Type B pancreatic cell (in vitro differentiated cells): Measurements from ENCODE around the gene OSMR. TPM values are rescaled to one million over a fixed set of nuclear protein-coding genes. Genes with fewer than 3 reads are reported as not detected.

Source experiments
- DNase-seq: peaks from one replicate; pipeline ENCODE4 v3.0.0; 2021; ENCODE audit warnings: mixed read lengths; ENCODE audit not compliant: unreplicated experiment; ENCODE audit errors: extremely low spot score
- H3K27ac Mint-ChIP-seq: 2 replicates; pipeline ENCODE4 v1.8.0; 2021; ENCODE audit warnings: mild to moderate bottlenecking, mixed read lengths
- H3K27me3 Mint-ChIP-seq: 2 replicates; pipeline ENCODE4 v1.8.0; 2021; ENCODE audit warnings: mixed read lengths
- H3K36me3 Mint-ChIP-seq: 2 replicates; pipeline ENCODE4 v1.8.0; 2021; ENCODE audit warnings: mixed read lengths
- H3K4me1 Mint-ChIP-seq: one replicate; pipeline ENCODE4 v1.8.0; 2021; ENCODE audit warnings: mixed read lengths; ENCODE audit not compliant: unreplicated experiment
- H3K4me3 Mint-ChIP-seq: 2 replicates; pipeline ENCODE4 v1.8.0; 2021; ENCODE audit warnings: mild to moderate bottlenecking, mixed read lengths
- H3K9me3 Mint-ChIP-seq: 2 replicates; pipeline ENCODE4 v1.8.0; 2021; ENCODE audit warnings: mixed read lengths
- total RNA-seq: library from RNA; stranded (reverse); gene quantifications from 2 replicates; pipeline ENCODE4 v1.2.1, GENCODE V29; 2021; ENCODE audit warnings: low replicate concordance
- TF ChIP-seq, protein P1 (sequence below): fragments of 200-600 bp; sonication (generic); conservative IDR thresholded peaks from 2 replicates; pipeline ENCODE4 v1.5.0; 2021; ENCODE audit warnings: antibody characterized with exemption, mild to moderate bottlenecking

Gene OSMR
- total RNA-seq, 1 donor from 2014 or later = 1.3 TPM

DNA sequence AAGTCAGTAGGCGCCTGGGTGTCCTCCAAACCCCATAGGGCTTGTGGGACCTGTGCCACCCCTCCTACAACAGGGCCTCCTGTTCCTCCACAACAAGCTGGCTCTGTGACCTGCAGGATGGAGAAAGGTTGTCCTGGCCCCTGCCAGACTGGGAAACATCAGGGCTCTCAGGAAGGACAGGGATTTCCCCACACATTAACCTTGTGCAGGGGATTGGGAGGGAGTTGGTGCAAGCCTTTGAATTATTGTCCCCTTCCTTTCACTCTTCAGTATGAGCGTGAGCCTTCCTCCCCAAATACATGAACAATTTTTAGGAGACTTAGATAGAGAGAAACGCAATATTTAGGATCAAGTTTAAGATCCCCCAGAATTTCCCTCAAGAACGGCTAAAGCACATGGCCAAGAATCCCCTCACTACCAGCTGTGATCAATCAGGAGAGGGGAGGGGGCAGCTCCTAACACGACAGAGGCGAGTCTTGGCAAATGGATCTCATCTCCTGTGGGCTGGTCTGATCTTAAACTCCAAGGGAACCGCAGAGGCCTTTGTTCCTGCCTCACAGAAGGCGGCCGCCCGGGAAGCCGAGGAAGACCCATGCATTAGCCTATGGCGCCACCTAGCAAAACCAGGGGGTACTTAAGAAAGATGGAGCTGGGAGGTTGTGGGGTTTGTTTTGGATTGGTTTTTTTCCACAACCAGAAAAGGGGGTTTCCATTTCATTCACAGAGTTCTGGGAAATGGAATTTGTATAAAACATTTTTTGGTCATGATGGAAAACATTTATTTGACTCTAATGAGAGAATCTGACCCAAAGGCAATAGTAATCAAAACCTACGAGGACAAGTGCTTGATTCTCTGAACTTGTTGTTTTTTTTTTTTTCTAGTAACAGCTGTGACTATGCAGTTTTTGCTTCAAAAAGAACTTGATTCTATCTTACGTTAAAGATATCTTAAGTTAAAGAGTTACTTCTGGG, 36.1 kb upstream of the OSMR start:
- H3K9me3 Mint-ChIP-seq = no peaks in the 10 kb centered on the region
- no peaks in the 10 kb centered on the region for H3K36me3 Mint-ChIP-seq
- TF ChIP-seq, protein P1, sequence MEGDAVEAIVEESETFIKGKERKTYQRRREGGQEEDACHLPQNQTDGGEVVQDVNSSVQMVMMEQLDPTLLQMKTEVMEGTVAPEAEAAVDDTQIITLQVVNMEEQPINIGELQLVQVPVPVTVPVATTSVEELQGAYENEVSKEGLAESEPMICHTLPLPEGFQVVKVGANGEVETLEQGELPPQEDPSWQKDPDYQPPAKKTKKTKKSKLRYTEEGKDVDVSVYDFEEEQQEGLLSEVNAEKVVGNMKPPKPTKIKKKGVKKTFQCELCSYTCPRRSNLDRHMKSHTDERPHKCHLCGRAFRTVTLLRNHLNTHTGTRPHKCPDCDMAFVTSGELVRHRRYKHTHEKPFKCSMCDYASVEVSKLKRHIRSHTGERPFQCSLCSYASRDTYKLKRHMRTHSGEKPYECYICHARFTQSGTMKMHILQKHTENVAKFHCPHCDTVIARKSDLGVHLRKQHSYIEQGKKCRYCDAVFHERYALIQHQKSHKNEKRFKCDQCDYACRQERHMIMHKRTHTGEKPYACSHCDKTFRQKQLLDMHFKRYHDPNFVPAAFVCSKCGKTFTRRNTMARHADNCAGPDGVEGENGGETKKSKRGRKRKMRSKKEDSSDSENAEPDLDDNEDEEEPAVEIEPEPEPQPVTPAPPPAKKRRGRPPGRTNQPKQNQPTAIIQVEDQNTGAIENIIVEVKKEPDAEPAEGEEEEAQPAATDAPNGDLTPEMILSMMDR = peak; percentile 95
- peaks cover 3% of the 10 kb centered on the region for H3K27me3 Mint-ChIP-seq
- peak; percentile 84 for DNase-seq
- H3K27ac Mint-ChIP-seq = peak overlapping the region; percentile 55
- no peak overlapping the region for H3K4me3 Mint-ChIP-seq
- H3K4me1 Mint-ChIP-seq = peaks cover 7% of the 10 kb centered on the region

- H3K36me3 Mint-ChIP-seq = no peaks in the 10 kb centered on the region
- TF ChIP-seq, protein P1 = no peak
- peaks cover 1% of the 10 kb centered on the region for H3K9me3 Mint-ChIP-seq
- H3K27ac Mint-ChIP-seq = no peak overlapping the region
- H3K4me1 Mint-ChIP-seq = peaks cover 2% of the 10 kb centered on the region
- peaks cover under 1% of the 10 kb centered on the region for H3K27me3 Mint-ChIP-seq
- DNase-seq = no peak
- no peak overlapping the region for H3K4me3 Mint-ChIP-seq
Measured at GRCh38 chr5:38814879-38815278, 30.9 kb upstream of the OSMR start.

GRCh38 chr5:38816083-38817030, 29.5 kb upstream of the OSMR start:
- DNase-seq = no peak
- Mint-ChIP-seq H3K27me3 (no peaks in the 10 kb centered on the region), H3K9me3 (peaks cover 7% of the 10 kb centered on the region), H3K36me3 (no peaks in the 10 kb centered on the region), H3K4me3 (no peak overlapping the region), H3K27ac (no peak overlapping the region), H3K4me1 (no peaks in the 10 kb centered on the region)
- TF ChIP-seq, protein P1 = no peak

DNA sequence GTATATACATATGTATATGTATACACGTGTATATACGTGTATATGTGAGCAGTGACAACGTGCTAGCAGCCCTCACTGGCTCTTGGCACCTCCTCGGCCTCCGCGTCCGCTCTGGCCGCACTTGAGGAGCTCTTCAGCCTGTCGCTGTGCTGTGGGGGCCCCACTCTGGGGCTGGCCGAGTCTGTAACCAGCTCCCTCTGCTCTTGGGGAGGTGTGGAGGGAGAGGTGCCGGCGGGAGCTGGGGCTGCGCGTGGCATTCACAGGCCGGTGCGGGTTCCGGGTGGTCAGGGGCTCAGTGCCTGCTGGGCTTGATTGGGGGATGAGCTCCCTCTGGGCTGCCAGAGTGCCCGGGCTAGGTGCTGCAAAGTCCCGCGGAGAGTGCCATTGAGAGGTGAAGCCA, 24.1 kb upstream of the OSMR start:
- H3K36me3 Mint-ChIP-seq = no peaks in the 10 kb centered on the region
- H3K4me1 Mint-ChIP-seq = no peaks in the 10 kb centered on the region
- H3K27ac Mint-ChIP-seq = no peak overlapping the region
- H3K9me3 Mint-ChIP-seq = peaks cover 13% of the 10 kb centered on the region
- no peak overlapping the region for H3K4me3 Mint-ChIP-seq
- TF ChIP-seq, protein P1 = no peak
- DNase-seq = no peak
- no peaks in the 10 kb centered on the region for H3K27me3 Mint-ChIP-seq

DNA sequence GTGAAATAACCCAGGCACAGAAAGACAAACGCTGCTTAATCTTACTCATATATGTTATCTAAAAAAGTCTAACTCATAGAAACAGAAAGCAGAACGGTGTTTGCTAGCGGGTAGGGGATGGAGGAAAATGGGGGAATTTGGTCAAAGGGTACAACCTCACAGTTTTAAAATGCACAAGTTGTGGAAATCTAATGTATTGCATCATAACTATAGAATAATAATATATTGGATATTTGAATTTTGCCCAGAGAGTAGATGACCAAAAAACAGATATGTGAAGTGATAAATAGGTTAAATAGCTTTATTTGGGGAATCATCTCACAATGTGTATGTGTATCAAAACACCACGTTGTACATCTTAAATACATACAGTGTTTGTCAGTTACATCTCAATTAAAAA, 22.3 kb upstream of the OSMR start:
- no peaks in the 10 kb centered on the region for H3K4me1 Mint-ChIP-seq
- no peaks in the 10 kb centered on the region for H3K36me3 Mint-ChIP-seq
- TF ChIP-seq, protein P1 = no peak
- no peak overlapping the region for H3K27ac Mint-ChIP-seq
- peaks cover 6% of the 10 kb centered on the region for H3K27me3 Mint-ChIP-seq
- H3K9me3 Mint-ChIP-seq = peaks cover 13% of the 10 kb centered on the region
- no peak for DNase-seq
- H3K4me3 Mint-ChIP-seq = no peak overlapping the region
